Epidermal melanocyte (primary cell): Measurements from ENCODE around the gene MAB21L2.
"Not testable (repeated sequence)": the region's sequence is repeated elsewhere in the genome, so short reads cannot be mapped to it uniquely, and the experiment has no call there.

ENCODE experiments used
- DNase-seq: peaks from one replicate; pipeline ENCODE4 v3.0.0; 2011; ENCODE audit warnings: low spot score; ENCODE audit not compliant: insufficient read length

The MAB21L2 gene

DNA sequence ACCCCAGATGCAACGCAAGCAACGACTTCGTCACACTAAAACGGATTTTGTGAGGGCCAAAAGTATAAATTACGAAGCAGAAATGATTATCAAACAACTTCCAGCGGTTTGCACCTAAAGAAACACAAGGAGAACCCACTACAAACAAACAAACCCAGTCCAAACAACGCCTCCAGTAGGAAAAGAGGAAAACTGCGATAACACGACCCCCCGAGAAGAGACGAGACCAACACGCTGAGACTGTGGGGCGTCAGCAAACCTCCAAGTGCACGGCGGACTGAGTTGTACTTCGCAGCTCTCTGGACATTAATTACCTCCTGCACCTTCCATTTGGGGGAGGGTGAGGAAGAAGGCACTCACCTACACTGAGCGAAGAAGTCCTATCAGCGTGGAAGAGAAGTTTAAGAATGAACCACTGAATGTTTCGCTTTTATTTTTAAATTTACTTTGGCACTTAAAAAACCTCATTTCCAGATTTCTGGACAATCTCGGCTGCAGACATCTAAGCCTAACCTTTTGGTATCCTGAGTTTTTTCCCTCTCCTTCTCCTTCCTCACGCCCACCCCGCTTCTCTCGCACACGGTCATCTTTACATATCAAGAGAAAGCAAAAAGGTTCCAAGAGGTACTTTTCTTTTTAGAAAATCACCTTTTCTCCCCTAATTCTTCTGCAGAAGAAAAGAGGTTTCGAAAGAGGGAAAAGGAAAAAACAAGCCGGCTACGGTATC, at the start of gene MAB21L2:
MAB21L2 (plus strand) TSS at position 6 of the 727 bp plus-strand sequence. CDS start 879 bp downstream, outside the sequence.
- DNase-seq: no peak

DNA sequence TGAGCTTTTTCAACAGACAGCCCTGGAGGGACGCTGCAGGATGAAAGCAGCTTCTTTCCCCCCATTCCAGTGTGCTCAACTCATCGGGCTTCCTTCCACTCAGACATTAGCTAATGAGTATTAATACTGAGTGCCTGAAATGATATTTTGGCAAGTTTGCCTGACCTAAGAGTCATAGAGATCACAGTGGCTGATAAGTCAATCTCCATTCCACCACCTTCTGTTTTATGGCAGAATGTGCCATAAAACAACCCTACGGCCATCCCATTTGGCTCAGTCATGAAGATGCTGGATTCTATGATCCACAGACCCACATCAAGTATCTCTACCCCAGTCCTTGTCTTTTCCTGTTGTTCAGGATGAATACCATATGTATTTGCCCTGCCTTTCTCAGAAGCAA, 48.3 kb upstream of the MAB21L2 start:
- no peak for DNase-seq

DNA sequence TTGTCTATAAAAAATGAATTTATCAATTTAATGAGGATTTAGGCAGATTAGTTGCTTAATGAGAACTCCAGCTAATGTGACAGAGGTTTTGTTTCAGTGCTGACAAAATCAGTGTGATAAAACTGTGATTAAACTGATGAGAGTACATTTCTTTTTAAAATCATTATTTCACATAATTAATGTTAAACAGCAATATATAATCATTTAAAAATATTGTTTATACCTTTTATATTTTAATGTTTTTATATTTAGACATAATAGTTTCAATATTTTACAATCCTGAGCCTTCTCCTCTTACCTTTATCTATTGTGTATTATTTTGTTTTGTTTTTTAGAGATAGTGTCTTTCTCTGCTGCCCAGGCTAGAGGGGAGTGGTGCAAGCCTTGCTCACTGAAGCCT, 47.1 kb upstream of the MAB21L2 start:
- DNase-seq: no peak

DNA sequence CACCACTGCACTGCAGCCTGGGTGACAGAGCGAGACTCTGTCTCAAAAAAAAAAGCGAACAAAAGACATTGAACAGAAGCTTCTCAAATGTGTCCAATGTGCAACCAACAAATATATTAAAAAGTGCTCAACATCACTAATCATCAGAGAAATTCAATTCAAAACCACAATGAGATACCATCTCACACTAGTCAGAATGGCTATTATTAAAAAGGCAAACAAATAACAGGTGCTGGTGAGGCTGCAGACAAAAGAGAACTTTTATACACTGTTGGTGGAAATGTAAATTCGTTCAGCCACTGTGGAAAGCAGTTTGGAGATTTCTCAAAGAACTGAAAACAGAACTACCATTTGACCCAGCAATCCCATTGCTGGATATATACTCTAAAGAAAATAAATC, 44.0 kb upstream of the MAB21L2 start:
- not testable (repeated sequence) for DNase-seq

DNA sequence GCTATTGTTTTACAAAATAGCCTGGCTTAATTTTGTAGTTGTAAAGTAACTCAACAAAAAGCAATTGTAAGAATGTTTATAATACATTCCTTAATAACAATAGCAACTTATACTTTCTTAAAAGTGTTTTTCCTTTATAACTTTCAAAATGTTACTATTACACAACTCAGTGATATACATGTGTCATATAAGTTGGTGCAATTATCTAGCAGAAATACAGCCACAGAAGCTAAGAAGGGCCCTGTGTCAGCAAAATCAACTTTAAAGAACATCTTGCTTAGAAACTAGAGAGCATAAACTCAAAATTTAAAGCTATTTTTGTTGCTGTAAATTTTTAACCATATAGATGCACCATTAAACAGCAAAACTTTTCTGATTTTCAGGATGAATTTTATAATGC, 41.4 kb upstream of the MAB21L2 start:
- no peak for DNase-seq

GRCh38 chr4:150540959-150541360, 41.0 kb upstream of the MAB21L2 start:
- DNase-seq: no peak

- no peak for DNase-seq
Measured at GRCh38 chr4:150541681-150542080, 40.3 kb upstream of the MAB21L2 start.

GRCh38 chr4:150543042-150543441, 38.9 kb upstream of the MAB21L2 start:
- DNase-seq: no peak

DNA sequence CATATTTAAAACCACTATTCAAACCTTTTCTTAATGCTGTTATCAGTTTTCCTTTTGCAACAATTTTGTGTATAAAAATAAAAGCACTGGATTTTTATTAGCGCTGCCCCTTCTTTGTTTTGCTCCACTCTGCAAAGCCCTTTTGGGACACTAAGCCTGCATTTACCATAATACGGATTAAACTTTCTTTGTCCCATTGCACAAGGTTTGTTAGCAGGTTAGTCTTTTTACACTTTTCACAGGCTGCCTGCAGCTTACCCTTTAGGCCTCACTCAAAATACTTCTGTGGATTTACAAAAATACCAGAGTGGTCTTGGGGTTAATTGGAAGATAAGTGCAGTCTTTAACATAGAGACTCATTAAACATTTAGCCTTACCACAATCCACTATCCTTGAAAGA, 35.7 kb upstream of the MAB21L2 start:
- DNase-seq: no peak

- DNase-seq: no peak
Measured at GRCh38 chr4:150547154-150547838, 34.7 kb upstream of the MAB21L2 start.

DNA sequence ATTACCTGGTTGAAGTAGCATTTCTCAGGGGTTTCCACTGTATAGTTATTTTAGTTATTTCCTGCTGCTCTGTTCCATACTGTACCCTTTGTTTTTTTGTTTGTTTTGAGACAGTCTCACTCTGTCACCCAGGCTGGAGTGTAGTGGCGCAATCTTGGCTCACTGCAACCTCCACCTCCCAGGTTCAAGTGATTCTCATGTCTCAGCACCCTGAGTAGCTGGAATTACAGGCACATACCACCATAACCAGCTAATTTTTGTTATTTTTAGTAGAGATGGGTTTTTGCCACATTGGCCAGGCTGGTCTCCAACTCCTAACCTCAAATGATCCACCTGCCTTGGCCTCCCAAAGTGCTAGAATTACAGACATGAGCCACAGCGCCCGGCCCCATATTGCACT, 24.1 kb upstream of the MAB21L2 start:
- DNase-seq: not testable (repeated sequence)

GRCh38 chr4:150561143-150561737, 20.7 kb upstream of the MAB21L2 start:
- DNase-seq: no peak

GRCh38 chr4:150562250-150562649, 19.7 kb upstream of the MAB21L2 start:
- DNase-seq: no peak

- DNase-seq: no peak
Measured at GRCh38 chr4:150562751-150563150, 19.2 kb upstream of the MAB21L2 start.

GRCh38 chr4:150564967-150565366, 17.0 kb upstream of the MAB21L2 start:
- not testable (repeated sequence) for DNase-seq

GRCh38 chr4:150567070-150567469, 14.9 kb upstream of the MAB21L2 start:
- no peak for DNase-seq

- no peak for DNase-seq
Measured at GRCh38 chr4:150569384-150569987, 12.5 kb upstream of the MAB21L2 start.

DNA sequence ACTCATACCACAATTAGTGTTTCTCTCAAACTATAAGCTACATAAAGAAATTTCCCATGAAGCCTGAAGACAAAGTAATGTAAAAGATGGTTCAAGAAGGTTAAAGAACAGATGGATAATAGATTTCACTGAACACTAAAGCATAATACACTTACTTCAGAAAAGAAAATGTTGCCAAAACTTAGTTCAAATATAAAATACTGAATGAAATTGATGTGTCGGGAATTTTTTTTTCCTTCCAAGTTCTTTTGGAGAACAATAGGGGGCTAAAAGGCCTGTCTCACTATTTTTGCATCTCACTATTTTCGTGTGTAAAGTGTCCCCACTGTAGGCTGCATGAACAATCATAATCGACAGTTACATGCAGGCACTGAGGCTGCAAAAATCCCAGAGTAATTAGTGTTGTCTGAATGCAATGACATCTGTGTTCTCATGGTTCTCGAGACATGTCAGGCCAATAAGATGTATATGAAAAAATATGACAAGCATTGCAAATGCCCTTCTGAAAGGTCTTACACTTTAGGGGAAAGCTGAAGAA, 11.9 kb upstream of the MAB21L2 start:
- DNase-seq: no peak

- no peak for DNase-seq
Measured at GRCh38 chr4:150570862-150571261, 11.1 kb upstream of the MAB21L2 start.

- DNase-seq: no peak
Measured at GRCh38 chr4:150572704-150573504, 9.0 kb upstream of the MAB21L2 start.

DNA sequence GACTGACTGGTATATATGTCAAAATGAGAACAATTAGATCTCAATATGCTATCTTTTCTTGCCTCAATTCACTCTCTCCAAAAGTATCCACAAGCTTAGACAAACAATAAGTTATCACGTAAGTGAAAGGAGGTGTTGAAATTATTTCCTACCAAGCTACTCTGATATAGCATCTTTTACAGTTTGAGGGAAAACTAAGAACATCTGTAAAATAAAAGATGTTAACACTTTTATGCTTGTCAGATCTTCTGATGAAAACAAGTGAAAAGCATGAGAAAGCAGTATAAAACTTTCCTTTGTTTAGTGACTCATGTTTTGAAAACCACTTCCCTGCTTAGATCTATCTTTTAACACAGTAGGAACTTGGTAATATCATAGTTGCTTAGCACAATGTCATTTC, 8.4 kb upstream of the MAB21L2 start:
- no peak for DNase-seq
